ENCODE measurements around the gene PYGB.

- TF ChIP-seq POLR2A (IDR thresholded peaks at IDR 0.05) (no peak), CTCF (IDR thresholded peaks at IDR 0.05) (no peak), EP300 (IDR thresholded peaks at IDR 0.05) (no peak)
These were observed 65.7 kb downstream of the PYGB start for GRCh38 chr20:25313593-25313992.
